ENCODE data around the gene SAMSN1. TPM values are rescaled to one million over a fixed set of nuclear protein-coding genes. Genes with fewer than 3 reads are reported as not detected.

The SAMSN1 gene
- polyA plus RNA-seq, 1 of the 3 experiments (the other 2 are of a cell fraction), result not detected

DNA sequence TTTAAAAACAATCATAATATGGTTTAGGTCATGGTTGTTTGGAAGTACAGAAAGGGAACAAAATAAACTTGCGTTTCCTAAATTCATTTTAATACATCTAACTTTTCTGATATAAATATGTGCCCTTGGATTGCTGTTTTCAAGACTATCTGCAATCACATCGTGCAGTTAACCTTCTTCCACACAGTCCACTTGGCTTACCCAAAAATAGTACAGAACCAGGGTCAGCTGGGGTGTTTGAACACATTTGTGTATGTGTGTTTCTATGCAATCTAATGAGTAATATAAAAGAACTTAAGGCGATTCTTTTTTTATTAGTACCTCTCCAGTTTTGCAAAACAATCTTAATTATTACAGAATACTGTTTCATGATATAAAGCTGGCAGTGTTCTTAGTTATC lies 19.9 kb downstream of the SAMSN1 start:
- H2AFZ ChIP-seq (ENCODE audit: low read depth), result no peak overlapping the region
- POLR2A ChIA-PET, result no interaction called here

More for the DNA sequence above, 19.9 kb downstream of the SAMSN1 start:
- H3K36me3 ChIP-seq (replicated peaks in 1 of 2; ENCODE audit: control insufficient read depth in 1 of 2, insufficient read depth in 2 of 2, low read length in 1 of 2), result no peaks in the 10 kb centered on the region
- H3F3A ChIP-seq (replicated peaks; ENCODE audit: insufficient read depth), result no peaks in the 10 kb centered on the region
- no peak overlapping the region for H3K27ac ChIP-seq (ENCODE audit: low read depth in 2 of 2, low read length in 1 of 2)
- CTCF ChIA-PET, result interaction anchor here (1.3 kb wide), 1 partner anchor 8 kb away, joined by 3 read pairs; no protein-coding TSS in a partner anchor
- no peaks in the 10 kb centered on the region for H3K9me2 ChIP-seq
- no peak overlapping the region for H3K4me2 ChIP-seq
- H3K9ac ChIP-seq, result no peak overlapping the region
- no peak overlapping the region for H3K4me3 ChIP-seq (ENCODE audit: low read depth in 2 of 2, low read length in 1 of 2)
- H3K9me3 ChIP-seq, result no peaks in the 10 kb centered on the region
- no peaks in the 10 kb centered on the region for H4K20me1 ChIP-seq (ENCODE audit: insufficient read depth)
- WGBS (ENCODE audit: low lambda C conversion rate), result 1% methylated on average over 3 of the region's 3 CpGs
- H3K4me1 ChIP-seq (ENCODE audit: control insufficient read depth in 1 of 2, insufficient read depth in 2 of 2, low read depth in 1 of 2, low read length in 1 of 2), result no peaks in the 10 kb centered on the region
- TF ChIP-seq, protein P1, sequence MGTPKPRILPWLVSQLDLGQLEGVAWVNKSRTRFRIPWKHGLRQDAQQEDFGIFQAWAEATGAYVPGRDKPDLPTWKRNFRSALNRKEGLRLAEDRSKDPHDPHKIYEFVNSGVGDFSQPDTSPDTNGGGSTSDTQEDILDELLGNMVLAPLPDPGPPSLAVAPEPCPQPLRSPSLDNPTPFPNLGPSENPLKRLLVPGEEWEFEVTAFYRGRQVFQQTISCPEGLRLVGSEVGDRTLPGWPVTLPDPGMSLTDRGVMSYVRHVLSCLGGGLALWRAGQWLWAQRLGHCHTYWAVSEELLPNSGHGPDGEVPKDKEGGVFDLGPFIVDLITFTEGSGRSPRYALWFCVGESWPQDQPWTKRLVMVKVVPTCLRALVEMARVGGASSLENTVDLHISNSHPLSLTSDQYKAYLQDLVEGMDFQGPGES (IDR thresholded peaks at IDR 0.05; ENCODE audit: low read depth, low read length), result no peak
- TF ChIP-seq YY1 (IDR thresholded peaks at IDR 0.05; ENCODE audit: low read depth) (no peak), MEF2A (IDR thresholded peaks at IDR 0.05; ENCODE audit: borderline replicate concordance, low read depth) (no peak), MXI1 (IDR thresholded peaks at IDR 0.05; ENCODE audit: low read depth, low read length) (no peak), TCF12 (IDR thresholded peaks at IDR 0.05) (no peak), TEAD4 (IDR thresholded peaks at IDR 0.05; ENCODE audit: borderline replicate concordance, insufficient read depth) (no peak), TAF1 (IDR thresholded peaks at IDR 0.05; ENCODE audit: borderline replicate concordance, low read depth, low read length) (no peak), GATA2 (CRISPR knock-in tag; IDR thresholded peaks at IDR 0.05) (no peak), RAD21 (IDR thresholded peaks at IDR 0.05; ENCODE audit: low read length) (no peak), FOSL2 (IDR thresholded peaks at IDR 0.05; ENCODE audit: borderline replicate concordance, low read depth) (no peak), GABPA (IDR thresholded peaks at IDR 0.05; ENCODE audit: low read depth) (no peak), RCOR1 (IDR thresholded peaks at IDR 0.05; ENCODE audit: low read length) (no peak), ELF1 (IDR thresholded peaks at IDR 0.05) (no peak), SIN3A (IDR thresholded peaks at IDR 0.05; ENCODE audit: borderline replicate concordance, low read depth, low read length) (no peak), NFIC (IDR thresholded peaks at IDR 0.05; ENCODE audit: borderline replicate concordance) (no peak)
- TF ChIP-seq, protein P2, sequence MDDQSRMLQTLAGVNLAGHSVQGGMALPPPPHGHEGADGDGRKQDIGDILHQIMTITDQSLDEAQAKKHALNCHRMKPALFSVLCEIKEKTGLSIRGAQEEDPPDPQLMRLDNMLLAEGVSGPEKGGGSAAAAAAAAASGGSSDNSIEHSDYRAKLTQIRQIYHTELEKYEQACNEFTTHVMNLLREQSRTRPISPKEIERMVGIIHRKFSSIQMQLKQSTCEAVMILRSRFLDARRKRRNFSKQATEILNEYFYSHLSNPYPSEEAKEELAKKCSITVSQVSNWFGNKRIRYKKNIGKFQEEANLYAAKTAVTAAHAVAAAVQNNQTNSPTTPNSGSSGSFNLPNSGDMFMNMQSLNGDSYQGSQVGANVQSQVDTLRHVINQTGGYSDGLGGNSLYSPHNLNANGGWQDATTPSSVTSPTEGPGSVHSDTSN (IDR thresholded peaks at IDR 0.05), result no peak
- TF ChIP-seq, protein P3, sequence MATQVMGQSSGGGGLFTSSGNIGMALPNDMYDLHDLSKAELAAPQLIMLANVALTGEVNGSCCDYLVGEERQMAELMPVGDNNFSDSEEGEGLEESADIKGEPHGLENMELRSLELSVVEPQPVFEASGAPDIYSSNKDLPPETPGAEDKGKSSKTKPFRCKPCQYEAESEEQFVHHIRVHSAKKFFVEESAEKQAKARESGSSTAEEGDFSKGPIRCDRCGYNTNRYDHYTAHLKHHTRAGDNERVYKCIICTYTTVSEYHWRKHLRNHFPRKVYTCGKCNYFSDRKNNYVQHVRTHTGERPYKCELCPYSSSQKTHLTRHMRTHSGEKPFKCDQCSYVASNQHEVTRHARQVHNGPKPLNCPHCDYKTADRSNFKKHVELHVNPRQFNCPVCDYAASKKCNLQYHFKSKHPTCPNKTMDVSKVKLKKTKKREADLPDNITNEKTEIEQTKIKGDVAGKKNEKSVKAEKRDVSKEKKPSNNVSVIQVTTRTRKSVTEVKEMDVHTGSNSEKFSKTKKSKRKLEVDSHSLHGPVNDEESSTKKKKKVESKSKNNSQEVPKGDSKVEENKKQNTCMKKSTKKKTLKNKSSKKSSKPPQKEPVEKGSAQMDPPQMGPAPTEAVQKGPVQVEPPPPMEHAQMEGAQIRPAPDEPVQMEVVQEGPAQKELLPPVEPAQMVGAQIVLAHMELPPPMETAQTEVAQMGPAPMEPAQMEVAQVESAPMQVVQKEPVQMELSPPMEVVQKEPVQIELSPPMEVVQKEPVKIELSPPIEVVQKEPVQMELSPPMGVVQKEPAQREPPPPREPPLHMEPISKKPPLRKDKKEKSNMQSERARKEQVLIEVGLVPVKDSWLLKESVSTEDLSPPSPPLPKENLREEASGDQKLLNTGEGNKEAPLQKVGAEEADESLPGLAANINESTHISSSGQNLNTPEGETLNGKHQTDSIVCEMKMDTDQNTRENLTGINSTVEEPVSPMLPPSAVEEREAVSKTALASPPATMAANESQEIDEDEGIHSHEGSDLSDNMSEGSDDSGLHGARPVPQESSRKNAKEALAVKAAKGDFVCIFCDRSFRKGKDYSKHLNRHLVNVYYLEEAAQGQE (IDR thresholded peaks at IDR 0.05; ENCODE audit: low read depth, low read length), result no peak
- TF ChIP-seq, protein P4, sequence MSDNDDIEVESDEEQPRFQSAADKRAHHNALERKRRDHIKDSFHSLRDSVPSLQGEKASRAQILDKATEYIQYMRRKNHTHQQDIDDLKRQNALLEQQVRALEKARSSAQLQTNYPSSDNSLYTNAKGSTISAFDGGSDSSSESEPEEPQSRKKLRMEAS (IDR thresholded peaks at IDR 0.05; ENCODE audit: low read depth), result no peak
- TF ChIP-seq, protein P5, sequence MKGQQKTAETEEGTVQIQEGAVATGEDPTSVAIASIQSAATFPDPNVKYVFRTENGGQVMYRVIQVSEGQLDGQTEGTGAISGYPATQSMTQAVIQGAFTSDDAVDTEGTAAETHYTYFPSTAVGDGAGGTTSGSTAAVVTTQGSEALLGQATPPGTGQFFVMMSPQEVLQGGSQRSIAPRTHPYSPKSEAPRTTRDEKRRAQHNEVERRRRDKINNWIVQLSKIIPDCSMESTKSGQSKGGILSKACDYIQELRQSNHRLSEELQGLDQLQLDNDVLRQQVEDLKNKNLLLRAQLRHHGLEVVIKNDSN (IDR thresholded peaks at IDR 0.05; ENCODE audit: borderline replicate concordance, low read depth), result no peak
- no peak for DNase-seq
- H3K79me2 ChIP-seq (ENCODE audit: insufficient read depth), result no peaks in the 10 kb centered on the region
- no peaks in the 10 kb centered on the region; the same call in 1 of the 2 replicates for H3K27me3 ChIP-seq (ENCODE audit: insufficient read depth)

Measured in SK-N-SH (cell line).